CD4-positive, alpha-beta T cell treated with Interleukin-6 for 4 hours (primary cell): ENCODE results near the gene UBXN11.
"Not testable (repeated sequence)": the region's sequence is repeated elsewhere in the genome, so short reads cannot be mapped to it uniquely, and the experiment has no call there.

Experiments
- DNase-seq: peaks from one replicate; pipeline ENCODE4 v3.0.0-alpha.2; 2020; ENCODE audit warnings: mixed read lengths

The UBXN11 gene

DNA sequence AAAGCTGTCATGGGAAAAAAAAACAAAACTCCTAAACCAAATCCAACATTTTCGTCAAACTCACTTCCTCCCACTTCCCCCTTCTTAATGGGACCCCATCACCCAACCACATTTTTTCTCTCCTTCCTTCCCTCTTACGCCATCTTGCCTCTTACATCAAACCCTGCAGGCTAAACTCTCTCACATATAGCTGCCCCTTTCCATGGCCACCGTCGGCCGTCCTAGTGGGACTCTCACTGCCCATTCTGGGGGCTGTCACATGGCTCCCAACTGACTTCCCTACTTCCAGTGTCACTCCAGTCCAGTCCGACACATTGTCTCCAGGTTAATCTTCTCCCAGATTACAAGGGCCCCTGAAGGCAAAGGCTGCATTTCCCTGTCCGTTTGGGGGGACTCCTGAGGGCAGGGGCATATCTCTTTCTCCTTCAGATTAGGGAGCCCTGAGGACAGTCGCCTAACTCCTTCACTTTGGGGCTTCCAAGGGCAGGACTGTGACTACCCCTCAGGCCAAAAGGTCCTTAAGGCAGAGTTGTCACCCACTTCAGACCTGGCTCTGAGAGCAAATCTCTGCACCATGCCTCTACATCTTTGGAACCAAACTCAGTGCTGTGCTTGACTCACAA, 658 bp downstream of the UBXN11 start:
- no peak for DNase-seq

DNA sequence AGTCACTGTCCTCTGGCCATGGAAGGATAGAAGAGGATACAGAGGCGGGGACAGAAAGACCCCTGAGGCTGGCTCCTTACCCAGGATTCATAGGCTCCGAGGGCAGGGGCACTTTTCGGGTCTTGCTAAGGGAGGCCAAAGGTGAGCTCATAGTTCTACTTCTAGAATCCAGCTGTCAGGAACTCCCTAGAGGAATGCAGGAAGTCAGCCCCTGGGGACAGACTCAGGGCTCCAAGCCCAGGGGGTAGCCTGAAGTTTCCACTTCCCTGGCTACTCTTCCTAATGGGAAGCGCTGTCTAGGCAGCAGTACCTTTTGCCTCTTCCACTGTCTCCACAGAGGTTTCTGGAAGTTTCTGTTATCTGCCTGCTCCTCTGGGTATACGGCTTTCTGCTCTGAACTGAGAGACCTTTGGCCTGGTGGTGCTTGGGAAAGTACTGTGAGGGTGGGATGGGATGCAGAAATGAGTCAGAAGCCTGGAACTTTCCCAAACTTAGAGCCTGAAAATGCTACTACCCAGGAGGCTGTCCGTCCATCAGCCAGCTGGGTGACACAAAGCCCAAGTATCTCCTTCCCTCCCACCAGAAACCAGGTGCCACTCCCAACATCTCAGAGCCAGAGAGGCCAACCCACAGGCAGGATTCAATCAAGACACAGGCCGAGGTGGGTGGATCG, 3.6 kb downstream of the UBXN11 start:
- DNase-seq, result no peak

DNA sequence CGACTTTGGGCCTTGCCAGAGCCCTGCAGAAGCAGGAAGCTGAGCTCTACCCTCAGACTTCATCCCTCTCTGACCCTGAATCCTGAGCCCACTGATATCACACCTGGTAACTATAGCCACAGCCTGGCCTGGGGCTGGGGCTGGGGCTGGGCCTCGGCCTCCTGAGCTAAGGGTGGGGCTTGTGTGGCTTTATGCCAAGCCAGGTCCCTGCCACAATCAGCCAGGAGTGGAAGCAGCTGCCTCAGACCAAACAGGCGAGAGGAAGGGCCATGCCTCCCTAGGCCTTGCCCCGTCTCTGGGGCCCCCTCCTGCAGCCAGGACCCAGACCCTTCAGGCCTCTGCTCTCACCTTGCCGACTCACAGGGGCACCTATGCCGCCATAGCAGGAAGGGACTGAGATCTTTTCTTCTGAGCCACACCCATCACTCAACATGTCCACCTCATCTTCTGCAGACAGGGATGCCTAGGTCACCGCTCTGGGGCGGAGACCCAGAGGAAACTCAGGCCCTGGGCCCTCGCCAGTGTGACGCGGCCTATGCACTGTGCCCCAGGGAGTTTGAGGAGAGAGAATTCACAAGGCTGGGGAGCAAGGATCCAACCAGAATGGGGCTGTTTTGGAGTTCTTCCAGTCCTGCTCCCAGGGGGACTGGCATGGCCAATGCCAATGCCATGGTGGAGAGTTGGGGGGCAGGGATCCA, 5.7 kb downstream of the UBXN11 start:
- DNase-seq, result no peak

DNA sequence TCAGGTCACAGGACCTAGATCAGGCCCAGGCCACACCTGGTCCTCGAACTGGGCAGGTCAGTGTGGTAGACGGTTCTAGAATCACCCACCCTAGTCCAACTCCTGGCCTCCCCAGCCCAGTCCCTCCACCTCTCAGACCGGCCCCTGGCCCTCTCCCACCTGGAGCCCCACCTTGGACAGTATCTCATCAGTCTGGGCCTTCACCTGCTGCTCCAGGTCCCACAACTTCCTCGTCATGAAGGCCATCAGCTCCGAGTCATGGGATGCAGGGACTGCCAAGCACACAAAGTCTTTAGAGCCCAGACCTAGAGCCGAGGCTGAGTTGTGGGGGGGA, 8.7 kb downstream of the UBXN11 start:
- no peak for DNase-seq

DNA sequence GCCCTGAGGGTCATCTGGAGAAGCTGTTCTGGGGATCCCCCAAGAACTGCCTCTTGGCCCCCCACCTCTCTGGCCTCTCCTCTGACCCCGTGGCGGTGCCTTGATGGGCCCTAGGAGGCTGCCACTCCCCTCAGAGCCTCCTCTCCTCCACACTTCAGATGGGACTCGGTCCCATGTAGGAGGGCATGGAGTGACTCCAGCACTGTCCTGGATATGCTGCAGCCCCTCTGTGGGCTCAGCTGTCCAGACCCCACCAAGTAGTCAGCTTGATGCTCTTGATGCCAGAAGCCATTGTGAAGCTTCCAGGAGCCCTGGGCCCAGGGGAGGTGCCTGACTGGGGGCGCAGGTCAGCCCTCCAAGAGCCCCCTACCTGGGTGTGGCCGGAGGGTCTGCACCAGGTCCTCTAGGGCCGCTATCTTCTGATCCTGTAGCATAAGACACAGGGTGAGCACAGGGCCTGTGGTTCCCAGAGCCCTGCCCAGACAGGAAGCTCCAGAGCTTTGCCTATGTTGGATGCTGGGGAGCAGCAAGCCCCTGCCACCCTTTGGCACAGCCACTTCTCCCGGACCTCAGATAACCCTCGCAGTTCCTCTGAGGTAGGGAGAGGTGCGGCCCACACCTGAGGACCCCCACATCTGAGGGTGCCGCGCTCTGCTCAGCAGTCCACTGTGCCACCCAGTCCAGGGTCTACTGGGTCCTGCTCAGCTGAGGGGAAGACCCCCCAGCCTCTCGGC, 9.2 kb downstream of the UBXN11 start:
- no peak for DNase-seq

DNA sequence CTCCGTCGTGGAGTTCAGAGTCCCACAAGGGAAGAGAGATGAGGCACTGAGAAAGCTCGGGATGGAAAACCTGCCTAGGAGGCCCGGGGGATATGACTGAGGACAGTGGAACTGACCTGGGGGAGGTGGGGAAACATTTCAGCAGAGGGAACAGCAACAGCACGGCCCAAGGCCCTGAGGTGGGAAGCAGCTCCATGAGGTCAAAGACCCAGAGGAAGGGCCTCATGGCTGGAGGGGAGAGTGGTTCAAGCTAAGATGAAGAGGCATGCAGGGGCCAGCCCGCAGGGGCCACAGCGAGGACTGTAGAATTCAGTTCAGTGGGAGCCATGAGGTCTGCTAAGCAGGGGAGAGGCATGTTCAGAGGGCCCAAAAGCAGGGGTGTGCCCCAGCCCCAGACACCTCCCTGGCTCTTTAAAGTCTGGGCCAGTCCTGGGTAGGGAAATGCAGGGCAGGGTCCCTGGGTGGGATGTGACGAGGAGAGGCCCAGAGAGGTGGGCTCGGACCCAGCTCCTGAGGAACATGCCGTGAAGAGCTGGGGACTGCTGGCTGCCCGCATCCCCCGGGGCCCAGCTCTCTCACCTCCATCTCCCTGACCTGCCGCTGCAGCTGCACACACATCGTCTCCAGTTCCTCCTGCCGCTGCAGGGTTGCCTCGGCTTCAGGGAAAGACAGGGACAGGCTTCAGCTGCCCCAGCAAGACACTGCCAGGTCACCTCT, 9.9 kb downstream of the UBXN11 start:
- DNase-seq, result no peak

DNA sequence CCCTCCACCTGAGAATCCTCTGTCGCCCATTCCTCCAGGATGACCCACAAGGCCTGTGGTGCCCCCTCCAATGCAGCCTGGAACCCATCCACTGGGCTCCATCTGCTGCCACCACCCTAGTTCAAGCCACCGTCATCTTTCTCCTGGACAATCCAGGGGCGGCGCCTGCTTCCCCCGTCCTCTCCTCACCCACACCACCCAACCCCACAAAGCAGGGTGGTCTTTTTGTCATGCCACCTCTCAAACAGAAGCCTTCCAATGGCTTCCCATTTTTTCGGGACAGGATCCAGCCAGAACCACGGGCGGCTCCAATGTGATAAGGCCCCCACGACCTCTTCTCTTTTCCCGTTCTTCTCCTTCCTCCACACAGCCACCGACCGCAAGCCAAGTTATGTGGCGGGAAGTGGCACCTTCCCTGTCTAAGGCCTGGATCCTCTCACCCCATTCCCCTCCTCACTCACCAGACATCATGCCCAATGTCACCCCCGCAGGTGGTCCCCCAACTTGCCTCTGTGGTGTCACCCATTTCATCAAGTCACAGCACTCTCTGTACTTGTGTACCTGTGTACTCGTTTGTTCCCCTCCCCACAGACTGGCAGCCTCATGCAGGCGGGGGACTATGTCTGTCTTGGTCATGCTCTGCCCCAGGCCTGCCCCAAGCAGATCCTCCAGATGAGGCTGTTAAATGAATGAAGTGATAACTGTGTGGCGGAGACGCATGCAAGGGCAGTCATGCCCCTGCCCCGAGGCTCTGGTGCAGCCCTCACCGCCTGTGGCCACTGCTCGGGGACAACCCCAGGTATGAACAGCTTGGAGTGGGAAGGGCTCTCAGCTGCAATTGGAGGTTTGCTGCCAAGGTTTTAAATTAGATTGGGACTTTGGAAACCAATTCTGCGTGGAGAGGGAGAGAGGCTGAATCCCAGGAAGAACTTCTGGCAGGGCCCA, 11.0 kb downstream of the UBXN11 start:
- DNase-seq, result no peak

DNA sequence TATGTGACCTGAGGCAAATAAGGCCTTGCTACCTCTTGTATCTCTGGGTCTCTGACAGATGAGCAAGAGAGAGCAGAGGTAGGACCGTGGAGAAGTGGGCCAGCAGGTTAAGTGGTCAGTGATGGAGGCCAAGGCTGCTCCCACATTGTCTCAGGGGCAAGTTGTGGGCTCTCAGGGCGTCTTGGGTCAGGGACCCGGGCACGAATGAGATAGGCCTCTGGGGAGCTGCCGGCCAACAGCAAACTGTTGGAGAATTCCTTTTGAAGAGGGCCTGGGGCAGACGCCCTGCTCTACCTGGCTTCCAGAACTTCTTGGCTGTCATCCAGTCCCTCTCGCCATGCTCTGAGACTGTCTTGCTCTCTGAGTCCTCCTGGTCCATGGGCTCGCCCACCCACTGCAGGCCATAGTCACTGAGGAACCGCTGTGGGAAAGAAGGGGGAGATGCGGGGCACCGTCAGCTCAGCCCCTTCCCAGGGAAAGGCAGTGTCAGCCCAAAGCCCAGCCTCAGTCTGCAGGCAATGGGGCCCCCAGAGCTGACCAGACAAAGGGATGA, 12.4 kb downstream of the UBXN11 start:
- DNase-seq, result no peak

DNA sequence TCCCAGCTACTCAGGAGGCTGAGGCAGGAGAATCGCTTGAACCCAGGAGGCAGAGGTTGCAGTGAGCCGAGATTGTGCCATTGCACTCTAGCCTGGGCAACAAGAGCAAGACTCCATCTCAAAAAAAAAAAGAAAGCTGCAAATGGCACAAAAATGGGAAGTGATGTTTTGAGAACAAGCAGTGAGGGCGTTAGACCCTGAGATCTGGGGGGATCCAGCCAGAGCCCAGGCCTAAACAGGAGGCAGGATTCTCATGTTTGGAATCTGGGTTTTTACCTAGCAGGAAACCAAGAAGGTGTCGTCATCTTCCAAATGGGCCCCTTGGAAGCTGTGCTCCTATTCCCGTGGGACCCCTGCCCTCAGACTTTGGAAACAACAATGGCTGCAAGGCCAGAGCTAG, 13.7 kb downstream of the UBXN11 start:
- not testable (repeated sequence) for DNase-seq

DNA sequence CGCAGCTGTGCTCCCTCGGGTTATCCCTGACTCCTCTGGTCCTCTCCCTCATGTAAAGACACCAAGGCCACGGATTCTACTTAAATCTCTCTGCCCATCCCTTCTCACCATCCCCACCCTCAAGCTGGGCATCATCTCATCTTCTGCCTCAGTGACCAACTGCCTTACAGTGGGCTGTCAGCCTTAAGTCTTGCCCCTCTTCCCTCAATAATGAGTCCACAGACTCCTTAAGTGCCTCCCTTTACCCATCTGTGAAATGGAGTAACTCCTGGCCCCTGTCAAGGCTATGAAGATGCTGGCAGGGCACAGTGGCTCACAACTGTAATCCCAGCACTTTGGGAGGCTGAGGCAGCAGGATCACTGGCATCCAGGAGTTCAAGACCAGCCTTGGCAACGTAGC, 14.5 kb downstream of the UBXN11 start:
- DNase-seq, result no peak

DNA sequence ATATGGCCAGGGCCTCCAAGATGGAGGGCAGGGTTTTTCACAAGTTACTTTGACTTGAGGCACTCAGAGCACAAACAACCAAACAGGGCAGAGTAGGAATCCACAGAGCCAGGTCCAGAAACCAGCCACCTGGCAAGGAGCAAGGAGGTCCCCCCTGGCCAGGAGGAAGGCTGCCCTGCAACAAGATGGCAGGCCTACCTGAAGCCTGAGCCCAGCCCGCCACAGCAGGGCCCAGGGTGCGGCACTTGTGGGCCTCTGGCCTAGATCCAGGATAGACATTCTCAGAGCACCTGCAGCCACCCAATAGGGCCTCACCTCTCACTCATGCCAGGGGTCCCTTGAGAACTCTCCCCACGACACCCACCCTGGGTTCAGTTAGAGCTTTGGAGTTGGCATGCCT, 15.0 kb downstream of the UBXN11 start:
- DNase-seq, result no peak

DNA sequence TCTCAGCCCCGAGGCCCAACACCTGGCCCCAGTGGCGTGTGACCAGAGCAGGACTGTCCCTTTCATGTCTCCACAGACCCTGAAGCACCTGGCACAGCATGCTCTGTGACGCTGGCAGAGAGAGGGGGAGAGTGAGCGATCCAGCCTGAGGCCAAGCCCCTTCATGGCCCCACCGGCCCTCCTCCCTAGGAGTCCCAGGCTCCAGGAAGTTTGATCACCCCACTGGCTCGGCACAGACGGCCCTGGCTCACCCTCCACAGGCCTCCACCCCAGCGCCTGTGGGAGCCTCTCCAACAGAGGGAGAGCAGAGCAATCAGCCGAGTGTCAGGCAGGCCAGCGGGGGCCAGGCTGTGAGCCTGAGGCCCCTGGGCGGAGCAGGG, 15.6 kb downstream of the UBXN11 start:
- DNase-seq, result no peak

DNA sequence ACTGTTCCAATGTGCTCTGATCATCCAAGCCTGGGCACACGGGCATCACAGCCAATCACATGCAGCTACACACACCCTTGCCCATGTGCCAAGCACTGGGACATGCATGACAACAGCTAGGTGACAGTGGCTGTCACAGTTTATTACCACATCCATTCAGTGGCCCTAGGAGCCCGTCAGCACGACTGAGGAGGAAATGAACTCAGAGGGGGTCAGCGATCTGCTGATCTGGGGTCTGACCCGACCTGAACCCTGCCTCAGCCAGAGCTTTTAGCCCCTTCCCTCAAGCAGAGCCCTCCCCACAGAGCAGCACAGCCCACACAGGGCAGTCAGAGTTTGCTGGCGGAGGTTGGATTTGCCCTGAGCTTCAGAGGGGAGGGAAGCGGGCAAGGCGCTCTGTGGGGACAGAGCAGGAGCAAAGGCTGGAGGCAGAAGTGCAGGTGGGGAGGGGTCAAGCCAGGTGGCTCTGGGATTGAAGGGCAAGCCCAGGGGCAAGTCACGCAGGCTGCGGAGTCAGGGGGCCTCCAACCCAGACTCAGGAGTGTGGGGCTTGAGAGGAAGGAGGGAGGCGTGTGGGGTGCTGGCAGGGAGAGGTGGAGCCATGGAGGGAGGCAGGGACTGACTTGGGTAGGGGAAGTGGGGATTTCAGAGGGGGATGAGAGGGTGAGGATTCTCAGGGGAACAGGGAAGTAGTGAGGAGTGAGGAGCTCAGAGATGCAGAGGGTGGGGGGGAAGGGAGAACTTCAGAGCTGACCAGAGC, 16.1 kb downstream of the UBXN11 start:
- no peak for DNase-seq

DNA sequence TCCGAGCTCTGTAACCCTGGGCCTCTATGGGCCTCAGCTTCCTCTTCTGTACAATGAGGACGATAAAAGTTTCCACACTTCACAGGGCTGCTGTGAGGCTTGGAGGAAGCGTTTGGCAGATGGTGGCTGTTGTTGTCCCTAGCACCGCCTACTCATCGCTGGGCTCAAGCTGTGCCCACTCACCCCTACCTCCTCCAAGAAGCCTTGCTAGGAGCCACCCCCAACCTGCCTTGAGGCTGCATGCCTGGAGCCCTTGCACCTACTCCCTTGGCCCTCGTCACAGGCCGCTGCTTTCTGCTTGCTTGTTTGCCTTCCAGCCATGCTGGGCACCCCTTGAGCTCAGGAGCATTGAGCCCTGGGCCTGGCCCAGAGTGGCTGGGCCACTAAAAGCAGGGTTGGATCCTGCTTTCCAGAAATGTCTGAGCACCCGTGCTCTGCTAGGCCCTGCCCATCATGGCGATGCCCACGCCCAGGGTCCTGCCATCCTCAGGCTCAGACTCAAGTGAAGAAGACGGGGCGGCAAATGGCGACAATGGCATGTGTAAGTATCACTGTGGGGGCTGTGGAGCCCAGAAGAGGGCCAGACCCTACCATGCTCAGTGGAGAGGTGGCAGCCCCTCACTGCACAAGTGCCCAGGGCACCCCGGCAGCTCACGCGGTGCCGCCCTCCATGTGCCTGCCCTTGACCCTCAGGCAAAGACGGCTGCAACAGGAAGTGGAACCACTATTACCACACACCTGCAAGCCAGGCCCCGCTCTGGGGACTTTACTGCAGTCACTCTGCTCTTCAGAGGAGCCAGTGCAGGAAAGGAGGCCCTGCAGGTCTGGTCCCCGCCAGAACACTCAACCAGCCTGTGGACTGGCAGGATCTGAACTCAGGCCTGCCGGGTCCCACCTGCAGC, 17.0 kb downstream of the UBXN11 start:
- DNase-seq, result peak; percentile 67

DNA sequence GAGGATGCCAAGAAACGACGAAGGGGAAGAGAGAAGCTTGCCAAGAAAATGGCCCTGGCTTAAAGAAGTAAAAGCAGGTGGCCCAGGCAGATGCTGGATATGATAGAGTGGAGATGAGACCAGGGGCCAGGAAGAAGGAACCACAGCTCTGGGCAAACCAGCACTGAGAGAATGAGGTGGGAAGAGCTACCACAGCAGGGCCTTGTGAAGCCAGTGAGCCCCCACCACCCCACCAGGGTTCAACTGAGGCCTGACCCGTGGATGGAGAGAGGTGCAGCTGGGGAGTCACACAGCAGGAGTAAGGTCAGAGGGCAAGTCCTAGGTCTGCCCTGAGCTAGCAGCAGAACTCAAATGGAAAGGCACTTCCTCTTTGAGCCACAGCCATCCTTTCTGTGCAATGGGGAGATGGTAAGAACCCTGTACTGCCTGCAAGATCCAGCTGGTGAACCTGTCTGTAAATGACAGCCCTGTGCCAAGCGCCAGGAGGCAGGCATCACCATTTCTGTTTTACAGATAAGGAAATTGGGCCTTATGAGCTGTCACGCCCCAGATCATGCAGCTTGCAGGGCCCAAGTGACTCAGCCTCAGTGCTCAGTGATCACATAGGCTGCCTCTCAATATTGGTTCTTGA, 18.0 kb downstream of the UBXN11 start:
- DNase-seq, result peak; percentile 86

DNA sequence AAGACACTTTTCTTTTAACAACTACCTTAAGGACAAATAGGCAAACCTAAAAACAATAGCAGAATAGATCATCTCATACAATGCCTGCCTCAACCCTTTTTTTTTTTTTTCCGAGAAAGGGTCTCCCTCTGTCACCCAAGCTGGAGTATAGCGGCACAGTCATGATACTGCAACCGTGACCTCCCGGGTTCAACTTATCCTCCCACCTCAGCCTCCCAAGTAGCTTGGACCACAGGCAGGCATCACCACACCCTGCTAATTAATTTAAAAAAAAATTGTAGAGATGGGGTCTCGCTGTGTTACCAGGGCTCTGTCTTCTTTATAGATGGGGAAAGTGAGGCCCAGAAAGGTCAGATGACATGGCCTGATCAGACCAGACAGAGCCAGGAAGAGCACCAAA, 18.6 kb downstream of the UBXN11 start:
- DNase-seq, result no peak

DNA sequence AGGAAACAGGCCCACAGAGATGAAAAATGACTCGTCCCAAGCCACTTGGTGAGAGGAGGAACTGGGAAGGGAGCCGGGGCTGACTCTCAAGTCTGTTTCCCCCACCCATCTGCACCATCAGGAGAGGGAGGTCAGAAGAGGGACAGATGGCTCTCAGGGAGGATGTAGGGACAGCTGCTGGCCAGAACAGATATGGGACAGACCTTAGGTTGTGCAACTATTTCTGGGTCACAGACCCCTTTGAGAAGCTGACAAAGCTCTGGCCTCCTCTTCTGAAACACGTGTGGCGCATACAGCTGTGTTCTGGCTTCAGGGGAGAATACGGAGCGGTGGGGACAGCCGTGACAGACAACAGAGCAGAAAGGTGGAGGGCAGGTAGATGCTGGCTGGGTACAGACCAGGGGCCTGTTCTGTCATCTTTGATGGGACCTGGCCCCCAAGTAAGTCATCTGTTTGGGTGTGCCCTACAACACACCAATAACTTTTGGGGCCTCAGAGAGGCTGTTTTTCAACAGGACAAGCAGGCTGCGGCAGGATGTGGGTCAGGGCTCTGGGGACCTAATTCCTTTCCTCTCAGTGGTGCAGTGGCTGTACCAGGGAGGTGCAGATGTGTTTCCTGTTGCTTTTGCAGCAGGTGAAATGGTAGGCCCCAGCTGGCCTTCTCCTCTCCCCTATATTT, 19.3 kb downstream of the UBXN11 start:
- DNase-seq, result peak; percentile 87

DNA sequence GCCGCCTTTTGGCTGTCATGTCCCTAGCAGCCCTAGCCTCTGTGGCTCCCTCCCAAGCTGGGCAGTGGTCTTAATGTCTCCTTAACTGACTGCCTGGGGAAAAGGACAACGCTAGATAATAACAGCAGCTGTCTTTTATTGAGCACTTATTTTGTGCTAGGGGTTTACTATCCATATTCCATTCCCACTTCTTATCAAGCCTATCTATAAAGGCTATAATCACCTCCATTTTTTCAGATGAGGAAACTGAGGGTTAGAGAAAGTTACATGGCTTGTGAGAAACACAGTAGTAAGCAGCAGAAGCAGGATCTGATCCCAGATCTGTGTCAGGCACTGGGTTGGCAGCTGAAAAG, 20.4 kb downstream of the UBXN11 start:
- DNase-seq, result no peak
